NCI-H2029 (cell line): ENCODE data around the gene CCR6.
"Not testable (repeated sequence)": the region's sequence is repeated elsewhere in the genome, so short reads cannot be mapped to it uniquely, and the experiment has no call there.

ENCODE experiments used
- DNase-seq: peaks from one replicate; lab custom pipeline; 2025; lab: John Stamatoyannopoulos, UW

The CCR6 gene

DNA sequence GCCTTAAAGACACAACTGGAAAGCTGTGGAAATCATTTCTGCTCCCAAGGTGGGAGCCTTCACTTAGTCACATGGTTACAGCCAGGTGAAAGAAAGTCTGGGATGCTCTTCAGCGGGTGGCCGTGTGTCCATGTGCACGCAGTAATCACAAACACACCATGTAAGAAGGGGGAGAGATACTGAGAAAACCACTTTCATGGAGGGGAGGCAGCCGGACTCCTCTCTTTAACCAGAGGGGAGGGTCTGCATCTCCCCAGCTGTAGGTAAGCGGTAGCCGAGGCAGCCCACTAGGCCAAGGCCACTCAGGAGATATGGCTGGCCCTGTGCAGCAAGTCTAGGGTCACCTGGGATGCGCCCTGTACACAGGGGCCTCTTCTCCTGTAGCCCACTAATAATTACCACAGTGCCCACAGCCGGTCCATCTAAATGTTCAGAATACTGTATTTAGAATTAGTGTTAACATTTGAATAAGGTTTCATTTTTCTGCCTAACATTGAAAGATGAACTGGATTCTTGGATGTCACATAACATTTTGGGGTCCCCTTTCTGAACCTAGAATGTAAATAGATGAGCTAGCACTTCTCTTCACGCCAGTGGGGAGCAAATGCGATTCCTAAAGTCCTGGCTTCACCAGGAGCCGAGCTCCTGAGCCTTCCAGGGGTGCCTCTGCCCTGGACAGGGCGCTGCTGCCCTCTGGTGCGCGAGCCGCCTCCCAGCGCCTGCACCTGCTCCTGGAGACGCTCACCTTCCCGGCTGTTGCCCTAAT is 19.0 kb downstream of the CCR6 start:
- peak; percentile 45 for DNase-seq

DNA sequence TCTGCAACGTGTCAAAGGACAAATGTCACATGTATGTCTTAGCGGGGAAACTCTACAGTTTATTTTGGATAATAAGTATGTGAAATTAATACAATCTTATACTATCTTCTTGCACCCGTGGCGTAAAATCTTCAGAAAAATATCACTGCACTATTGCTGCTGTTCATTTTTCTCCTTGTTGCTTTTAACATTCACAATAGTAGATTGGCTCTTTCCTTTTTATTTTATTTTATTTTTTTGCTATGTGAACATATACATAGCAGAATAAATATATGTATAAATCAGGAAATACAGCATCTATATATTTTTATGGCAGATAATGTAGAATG is 19.5 kb downstream of the CCR6 start:
- DNase-seq = no peak

DNA sequence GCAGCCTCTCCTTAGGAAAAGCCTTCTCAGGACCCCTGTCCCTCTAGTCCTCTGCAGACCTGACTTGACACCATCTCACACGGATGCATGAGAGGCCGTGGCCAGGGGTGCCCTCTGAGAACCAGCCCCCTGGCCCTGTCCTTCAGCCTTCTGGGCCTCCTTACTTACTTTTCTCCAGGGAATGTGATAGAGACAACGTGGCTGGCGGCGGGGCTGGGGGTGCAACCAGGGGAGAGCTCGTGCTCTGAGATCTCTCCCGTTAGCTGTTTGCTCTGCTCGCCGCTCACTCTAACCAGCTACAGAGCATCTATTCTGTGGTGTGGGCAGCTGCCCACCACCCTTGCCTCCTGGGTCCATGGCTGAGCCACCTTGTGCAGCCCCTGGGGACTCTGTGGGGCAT is 20.1 kb downstream of the CCR6 start:
- no peak for DNase-seq

DNA sequence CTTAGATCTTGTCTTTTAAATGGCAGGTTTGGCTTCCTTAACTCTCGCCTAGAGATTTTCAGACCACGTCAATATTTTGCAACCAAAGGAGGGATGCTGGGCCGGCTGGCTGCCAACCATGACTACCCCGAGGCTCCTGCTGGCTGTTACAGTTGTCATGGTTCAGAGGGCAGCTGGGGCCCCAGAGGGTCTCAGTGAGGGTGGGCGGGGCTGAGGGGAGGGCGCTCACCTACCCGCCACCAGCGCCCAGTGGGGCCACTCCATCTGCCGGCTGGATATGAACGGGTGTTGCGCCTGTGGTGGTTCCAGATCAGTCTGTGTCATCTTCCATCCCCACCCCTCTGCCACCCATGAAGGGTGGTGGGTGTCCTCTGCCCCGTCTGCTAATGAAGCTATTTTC is 22.6 kb downstream of the CCR6 start:
- DNase-seq = no peak

DNA sequence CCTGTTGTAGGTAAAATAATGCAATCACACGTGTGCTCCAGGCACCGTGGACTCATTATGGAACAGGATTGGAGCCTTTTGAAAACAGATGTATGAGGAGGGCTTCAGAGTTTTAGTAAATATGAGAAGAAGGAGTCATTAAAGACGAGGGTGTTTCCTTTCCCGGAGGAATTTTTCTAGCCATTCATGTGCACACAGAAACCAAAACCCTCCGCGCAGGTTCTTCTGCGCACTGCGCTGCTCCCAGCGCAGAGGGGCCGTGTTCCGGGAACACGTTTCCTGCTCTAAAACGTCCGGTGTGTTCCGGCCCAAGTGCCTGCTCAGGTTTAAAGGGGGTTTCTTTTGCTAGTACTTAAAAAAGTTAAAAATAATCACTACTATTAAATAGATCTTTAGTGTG is 23.2 kb downstream of the CCR6 start:
- DNase-seq = no peak

DNA sequence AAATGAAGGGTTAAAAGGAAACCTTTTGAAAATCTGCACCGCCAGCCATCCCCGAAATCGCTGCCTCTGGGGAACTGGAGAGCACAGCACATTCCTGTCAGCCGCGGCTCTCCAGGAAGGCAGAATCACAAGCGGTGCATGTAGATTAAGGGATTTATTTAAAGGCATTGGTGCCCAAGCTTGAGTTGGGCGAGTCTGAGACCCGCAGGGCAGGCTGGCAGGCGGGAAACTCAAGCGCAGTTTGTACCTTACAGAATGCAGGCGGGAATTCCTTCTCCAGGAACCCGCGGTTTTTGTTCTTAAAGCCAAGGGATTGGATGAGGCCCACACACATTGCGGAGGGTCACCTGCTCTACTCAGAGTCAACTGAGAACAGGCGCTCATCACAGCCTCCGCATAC is 24.1 kb downstream of the CCR6 start:
- no peak for DNase-seq

DNA sequence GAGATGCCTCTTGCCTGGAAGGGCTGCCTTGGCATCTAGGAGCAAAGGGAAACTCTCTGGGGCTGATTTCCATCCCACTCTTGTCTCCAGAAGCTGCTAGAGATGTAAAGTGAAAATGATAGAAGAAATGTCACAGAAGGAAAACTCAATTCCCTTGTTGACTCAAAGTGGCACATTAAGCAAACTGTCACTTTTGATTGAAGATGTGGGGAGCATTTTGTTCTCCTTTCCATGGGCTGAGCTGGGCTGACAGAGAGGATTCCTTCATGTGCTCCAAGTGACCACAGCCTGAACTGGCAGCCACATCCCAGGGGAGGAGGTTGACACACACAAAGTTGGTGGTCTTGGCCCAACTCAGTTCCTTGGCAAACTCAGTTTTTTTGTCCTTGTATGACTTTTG is 25.1 kb downstream of the CCR6 start:
- DNase-seq = no peak

DNA sequence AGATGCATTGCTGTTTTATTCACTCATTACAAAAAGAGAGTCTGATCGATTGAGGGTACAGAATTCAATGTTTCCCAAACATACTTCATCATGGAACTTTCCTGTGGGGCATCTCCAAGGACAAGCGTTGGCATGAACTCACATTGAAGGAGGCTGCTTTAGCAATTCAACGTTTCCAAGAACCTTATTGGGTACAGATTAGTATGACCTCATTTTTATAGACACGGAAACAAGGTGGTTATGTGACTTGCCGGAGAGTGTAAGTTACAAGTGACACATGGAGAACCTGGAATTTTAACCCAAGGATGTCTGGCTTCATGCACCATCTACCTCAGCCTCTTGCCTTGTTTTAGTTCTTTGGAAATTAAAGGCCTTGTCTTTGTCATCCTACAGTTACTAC is 26.1 kb downstream of the CCR6 start:
- DNase-seq = no peak

DNA sequence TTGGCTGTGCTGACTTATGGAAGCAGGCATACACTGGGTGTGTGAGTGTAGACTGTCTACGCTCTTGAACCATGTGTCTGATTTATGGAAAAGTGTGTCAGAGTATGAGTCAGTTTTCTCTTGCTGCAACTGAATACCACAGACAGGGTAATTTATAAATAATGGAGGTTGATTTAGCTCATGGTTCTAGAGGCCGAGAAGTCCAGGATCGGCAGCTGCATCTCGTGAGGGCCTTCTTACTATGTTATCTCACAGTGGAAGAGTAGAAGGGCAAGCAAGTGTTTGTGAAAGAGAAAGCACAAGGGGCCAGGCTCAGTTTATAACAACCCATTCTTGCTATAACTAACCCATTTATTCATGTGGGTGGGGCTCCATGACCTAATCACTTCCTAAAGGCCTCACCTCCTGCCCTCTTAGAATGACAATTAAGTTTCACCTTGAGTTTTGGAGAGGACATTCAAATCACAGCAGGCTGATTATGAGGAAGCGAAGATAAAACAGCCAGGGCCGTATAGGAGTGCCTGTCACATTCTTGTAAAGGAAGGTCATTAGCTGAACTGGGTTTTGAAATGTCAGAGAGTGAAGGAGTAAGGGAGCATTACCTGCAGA is 28.1 kb downstream of the CCR6 start:
- DNase-seq = no peak

DNA sequence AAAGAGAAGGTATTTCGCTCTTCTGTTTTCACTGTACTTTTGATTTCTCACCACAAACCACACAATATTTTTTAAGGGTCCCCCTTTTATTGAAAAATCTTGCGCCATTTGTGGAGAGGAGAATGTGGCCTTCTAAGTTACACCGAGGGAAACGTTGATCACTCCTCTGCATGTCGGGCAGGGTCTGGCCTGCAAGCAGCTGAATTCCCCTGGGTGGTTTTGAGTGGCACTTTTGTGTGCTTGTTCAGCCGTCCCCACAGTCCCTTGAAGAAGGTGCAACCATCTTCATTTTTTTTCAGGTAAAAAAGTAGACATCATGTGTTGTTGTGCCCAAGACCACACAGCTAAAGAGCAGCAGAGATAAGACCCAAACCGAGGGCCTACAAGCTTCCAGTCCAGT is 28.8 kb downstream of the CCR6 start:
- DNase-seq = no peak

DNA sequence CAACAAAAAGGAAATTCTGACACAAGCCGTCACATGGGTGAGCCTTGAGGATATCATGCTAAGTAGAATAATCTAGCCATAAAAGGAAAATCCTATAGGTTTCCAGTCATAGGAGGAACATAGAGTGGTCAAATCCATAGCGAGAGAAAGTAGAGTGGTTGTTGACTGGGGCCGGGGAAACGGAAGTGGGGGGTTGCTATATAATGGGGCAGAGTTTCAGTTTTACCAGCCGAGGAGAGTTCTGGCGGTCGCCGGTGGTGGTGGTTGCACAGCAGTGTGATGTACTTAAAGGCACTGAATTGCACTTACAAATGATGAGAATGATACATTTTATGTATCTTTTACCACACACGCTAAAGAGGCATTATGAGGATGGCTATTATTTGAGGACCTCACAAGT is 30.0 kb downstream of the CCR6 start:
- DNase-seq = no peak

DNA sequence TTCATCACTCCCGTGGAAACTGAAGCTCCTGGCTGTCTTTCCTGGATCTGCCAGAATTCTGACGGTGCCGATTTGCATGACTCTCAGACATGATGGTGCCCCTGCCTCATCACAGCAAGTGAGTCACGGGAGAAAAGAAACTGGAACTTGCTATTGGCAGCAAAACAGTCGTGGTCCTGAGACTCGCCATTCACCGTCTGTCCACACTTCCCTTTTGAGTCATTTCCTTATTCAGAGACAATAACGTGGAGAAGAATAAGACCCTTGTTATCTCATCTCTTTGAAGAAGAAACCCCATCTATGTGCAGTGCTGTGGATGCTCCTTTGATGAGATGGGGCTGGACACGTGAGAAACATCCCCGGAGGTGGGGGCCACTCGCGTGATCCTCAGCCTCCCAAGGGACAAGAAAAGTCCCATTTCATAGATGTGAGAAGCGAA is 30.6 kb downstream of the CCR6 start:
- DNase-seq = no peak

DNA sequence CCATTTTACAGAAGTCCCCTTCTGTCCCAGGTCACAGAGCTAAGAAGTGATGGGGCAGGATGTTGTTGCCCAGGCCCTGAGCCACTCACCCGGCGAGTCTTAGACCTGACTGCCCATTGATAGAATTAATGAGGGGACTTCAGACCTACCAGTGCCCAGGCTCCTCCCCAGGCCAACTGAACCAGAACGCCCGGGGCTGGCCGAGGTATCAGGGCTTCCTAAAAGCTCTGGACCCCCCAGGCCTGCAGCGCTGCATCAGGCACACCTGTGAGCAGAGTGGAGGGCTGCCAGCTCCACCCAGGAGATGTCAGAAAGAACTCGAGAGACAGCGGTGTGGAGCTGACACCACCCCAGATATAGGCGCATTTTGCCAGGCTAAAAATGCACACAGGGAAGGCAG is 31.4 kb downstream of the CCR6 start:
- no peak for DNase-seq

DNA sequence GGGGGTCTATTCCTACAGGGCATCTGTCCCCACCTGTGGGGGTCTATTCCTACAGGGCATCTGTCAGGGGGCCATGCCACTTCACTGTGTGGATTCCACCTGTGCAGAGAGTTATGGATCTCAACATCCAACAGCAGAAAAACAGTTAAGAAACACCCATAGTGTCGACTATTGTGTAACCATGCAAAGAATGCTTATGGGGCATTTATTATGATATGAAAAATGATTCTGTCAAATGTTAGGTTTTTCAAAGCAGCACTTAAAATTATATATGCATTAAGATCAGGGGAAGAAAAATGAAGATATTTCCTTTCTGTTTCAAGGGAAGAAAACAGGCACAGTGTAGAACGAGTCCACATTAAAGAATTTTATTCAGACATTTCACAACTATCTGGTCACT is 32.0 kb downstream of the CCR6 start:
- no peak for DNase-seq

DNA sequence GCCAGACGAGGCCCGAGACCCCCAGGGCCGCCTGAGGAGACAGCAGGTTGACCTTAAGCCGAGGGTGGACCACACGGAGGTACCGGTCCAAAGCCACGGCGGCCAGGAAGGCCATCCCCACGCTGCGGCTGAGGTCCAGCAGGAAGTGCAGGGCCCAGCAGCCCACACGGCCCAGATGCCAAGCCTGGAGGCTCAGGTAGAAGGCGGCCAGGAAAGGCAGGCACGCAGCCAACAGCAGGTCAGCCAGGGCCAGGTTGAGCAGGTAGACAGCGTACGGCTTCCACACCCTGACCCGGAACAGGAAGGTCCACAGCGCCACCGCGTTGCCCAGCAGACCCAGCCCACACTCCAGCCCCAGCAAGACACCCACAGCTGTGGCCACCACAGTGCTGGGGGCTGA is 34.5 kb downstream of the CCR6 start:
- DNase-seq = no peak

DNA sequence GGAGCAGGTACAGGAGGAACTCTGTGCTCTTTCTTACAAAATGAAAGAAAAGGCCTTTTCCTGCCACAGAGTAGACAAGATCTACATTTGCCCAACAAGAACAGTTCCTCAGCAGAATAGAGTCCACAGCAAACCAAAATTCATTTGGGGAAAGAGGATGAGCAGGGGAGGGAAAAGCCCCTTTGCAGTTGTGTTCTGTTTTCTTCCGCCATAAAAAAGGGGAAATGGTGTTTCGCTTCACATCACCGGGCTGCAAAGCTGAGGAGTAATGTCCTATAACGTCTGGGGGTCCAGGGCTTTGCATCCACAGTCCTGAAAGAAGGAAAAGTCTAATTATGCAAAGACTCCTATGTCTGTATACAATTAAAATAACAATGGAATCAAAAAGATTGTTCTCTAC is 35.0 kb downstream of the CCR6 start, which contains the start of gene GPR31:
TSS of gene GPR31 (minus strand) at position 118 of the 400 bp plus-strand sequence. CDS start 149 bp downstream, outside the sequence.
- no peak for DNase-seq

DNA sequence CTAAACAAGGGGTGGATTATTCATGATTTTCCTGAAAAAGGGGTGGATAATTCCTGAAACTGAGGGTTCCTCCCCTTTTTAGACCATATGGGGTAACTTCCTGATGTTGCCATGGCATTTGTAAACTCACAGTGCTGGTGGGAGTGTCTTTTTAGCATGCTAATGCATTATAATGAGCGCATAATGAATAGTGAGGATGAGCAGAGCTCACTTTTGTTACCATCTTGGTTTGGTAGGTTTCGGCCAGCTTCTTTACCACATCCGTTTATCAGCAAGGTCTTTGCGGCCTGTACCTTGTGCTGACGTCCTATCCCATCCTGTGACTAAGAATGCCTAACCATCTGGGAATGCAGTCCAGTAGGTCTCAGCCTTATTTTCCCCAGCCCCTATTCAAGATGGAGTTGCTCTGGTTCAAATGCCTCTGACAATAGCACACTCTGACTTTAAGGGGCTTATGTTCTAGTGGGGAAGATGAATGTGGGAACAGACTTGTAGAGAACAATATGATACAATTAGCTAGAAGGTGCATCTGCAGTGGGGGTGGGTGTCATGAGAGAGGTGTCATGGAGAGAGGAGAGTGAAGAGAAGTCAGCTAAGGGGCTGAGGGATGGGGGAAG is 39.1 kb downstream of the CCR6 start:
- DNase-seq = no peak

DNA sequence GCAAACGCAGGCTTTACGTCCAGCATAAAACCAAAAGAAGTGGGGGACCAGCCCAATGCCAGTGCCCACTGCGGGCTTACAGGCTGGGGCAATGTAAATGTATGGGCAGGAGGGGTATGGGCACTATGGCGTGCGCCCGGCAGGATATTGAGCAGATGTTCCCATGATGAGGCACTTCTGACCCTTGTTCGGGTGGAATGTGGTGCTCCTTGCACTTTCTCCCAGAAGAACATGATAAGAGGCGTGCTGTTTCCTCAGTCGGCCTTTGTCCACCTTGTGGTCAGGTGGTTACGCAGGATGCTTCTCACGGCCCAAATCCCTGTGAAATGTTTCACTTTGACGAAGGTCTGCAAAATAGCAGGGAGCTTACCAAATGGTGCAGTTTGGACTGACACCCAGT is 39.7 kb downstream of the CCR6 start:
- no peak for DNase-seq

DNA sequence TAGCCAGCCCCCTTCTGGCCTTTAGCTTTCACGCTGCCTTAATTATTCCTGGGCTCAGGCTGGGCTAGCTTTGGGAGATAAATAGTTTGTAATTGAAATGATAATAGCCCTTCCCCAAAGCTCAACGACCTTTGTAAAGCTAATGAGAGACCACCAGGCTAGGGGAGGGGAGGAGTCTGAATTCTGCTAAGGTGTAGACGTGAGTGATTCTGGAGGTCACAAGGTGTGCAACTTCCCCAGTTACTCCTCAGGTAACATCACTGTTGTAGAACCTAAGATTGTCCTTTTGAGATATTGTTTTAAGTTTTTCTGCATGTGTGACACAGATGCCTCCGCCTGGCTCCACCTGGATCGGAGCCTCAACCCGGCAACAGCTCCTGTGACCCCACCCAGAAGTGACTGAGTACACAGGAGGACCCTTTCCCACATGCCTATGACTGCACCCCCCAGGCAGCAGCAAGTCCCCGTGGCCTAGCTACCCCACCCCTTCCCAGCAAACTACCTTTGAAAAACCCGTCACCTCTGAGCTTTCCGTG is 40.6 kb downstream of the CCR6 start:
- DNase-seq = no peak

DNA sequence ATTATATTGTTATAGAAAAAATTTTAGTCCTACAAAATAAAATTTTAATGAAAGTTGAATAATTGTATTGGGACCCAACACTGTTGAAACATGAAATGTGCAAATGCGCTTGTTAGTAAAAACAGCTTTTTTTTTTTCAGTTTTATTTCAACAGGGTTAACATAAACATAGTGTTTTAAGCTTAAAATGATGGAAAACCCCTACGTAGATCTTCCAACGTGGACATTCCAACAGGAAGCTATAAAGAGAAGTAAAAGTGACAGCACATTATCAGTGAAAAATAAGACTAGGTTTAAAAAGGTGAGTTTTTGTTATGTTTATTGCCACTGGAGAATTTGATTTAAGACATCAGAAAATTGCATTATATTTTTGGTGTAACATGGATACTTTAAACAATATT is 41.4 kb downstream of the CCR6 start:
- no peak for DNase-seq

DNA sequence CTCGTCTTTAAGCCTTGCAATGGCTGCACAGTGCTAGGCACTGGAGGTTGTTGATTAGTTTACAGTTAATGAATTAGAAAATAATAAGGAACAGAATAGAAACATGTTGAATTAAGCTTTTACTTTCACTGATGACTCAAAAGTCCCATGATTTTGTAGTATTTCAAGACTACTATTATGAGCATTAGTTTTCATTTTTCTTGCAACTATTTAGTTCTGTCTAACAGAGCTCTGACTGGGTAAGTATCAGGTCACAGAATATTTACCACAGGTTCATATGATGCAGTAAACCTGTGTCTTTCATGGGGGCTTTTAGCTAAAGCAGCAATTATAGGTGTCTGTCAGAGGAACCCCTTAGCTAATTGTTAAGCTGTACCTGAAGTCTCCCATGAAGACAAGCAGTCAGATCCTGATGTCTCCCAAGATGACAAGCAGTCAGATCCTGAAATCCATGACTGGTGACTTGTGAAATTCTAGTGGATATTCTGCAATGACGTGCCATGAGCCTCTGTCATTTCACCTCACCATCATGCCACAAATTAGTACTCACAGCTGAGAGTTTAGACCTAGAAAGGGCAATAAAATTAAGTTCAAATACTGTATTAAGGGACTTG is 43.1 kb downstream of the CCR6 start:
- no peak for DNase-seq

DNA sequence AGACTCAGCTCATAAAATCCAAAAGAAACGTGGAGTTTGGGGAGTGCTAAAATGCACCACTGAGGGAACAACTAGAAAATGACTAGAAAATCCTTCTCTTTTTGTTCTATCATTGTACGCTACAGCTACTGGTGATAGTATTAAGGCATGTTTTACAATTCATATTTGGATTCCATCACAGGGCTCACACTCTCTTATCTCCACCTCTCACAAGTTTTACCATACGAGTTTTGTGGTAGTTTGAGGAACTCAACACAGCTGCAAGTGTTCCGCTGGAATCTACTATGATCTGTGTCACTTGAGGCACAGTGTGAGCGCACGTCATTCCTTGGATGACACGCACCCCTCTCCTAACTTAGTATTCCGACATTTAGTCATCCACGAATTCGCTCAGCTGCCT is 44.8 kb downstream of the CCR6 start:
- not testable (repeated sequence) for DNase-seq

DNA sequence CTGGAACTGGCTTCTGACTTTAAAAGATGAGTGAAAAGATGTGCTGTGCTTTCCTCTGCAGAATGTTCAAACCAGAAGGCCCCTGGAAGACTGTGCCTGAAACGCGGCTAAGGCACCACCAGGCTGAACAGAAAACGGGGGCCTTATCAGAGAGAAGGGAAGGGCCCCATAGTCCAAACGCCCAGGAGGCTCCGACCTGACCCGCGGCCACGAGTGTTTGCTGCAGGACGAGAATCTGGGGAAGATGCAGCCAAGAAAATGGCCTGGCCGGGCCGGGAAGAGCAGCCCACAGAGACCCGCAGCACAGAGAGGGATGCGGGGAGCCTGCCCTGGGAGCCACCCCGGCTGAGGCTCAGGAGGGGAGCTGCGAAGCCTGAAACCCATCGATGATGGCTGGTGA is 45.4 kb downstream of the CCR6 start:
- DNase-seq = not testable (repeated sequence)
